HepG2 (cell line): ENCODE data around the gene HOXC11. TPM values are rescaled to one million over a fixed set of nuclear protein-coding genes. Genes with fewer than 3 reads are reported as not detected.
A peak's percentile ranks its signal among the peaks of the same experiment; 100 is the strongest.

Experiments used
- CAMTA2 ChIP-seq: sonication (generic); formaldehyde crosslinking; IDR thresholded peaks from 2 replicates; pipeline ENCODE4 v1.4.0; 2020; ENCODE audit warnings: mild to moderate bottlenecking, missing genetic modification reagents, borderline replicate concordance
- HDAC2 ChIP-seq: sonication (generic); formaldehyde crosslinking; IDR thresholded peaks from 2 replicates; pipeline ENCODE4 v1.4.0; 2020; ENCODE audit warnings: missing genetic modification reagents
- MTA1 ChIP-seq: sonication (generic); formaldehyde crosslinking; IDR thresholded peaks from 2 replicates; pipeline ENCODE4 v1.4.0; 2020; ENCODE audit warnings: missing genetic modification reagents, mild to moderate bottlenecking, borderline replicate concordance
- NAIF1 ChIP-seq: sonication (generic); formaldehyde crosslinking; IDR thresholded peaks from 2 replicates; pipeline ENCODE4 v1.5.0; 2020; ENCODE audit warnings: mild to moderate bottlenecking, missing genetic modification reagents, borderline replicate concordance
- NFYB ChIP-seq: sonication (generic); formaldehyde crosslinking; IDR thresholded peaks from 2 replicates; pipeline ENCODE4 v1.4.0; 2020; ENCODE audit warnings: missing genetic modification reagents
- ZBTB38 ChIP-seq: sonication (generic); formaldehyde crosslinking; IDR thresholded peaks from 2 replicates; pipeline ENCODE4 v1.5.1; 2020; ENCODE audit warnings: mild to moderate bottlenecking, missing genetic modification reagents
- ZNF296 ChIP-seq: sonication (generic); formaldehyde crosslinking; conservative IDR thresholded peaks from 2 replicates; pipeline ENCODE4 v1.5.0; 2020; ENCODE audit warnings: mild to moderate bottlenecking, missing genetic modification reagents
- ZSCAN12 ChIP-seq: sonication (generic); formaldehyde crosslinking; IDR thresholded peaks from 2 replicates; pipeline ENCODE4 v1.9.0; 2021; ENCODE audit warnings: mild to moderate bottlenecking, missing genetic modification reagents
- polyA plus RNA-seq, 8 experiments: library from polyadenylated mRNA; depleted of rRNA in 3 of 8; stranded (reverse) in 7 of 8; unstranded in 1 of 8; fragments of >200 nt; fragmentation: Illumina TruSeq in 4 of 8; extraction: Trizol in 4 of 8; gene quantifications; 2 replicates each; pipeline versions ENCODE4 v1.2.1 to v1.2.3, GENCODE V29; 2011 to 2016; ENCODE audit warnings: low read depth in 4 of 8, missing spikeins in 1 of 8, mixed read lengths in 1 of 8; ENCODE audit not compliant: insufficient read depth in 1 of 8
- total RNA-seq, 5 experiments: library from RNA; depleted of rRNA; stranded (reverse); fragments of >200 nt; fragmentation: Illumina TruSeq; extraction: Trizol; gene quantifications; 2 replicates each; pipeline ENCODE4 v1.2.3, GENCODE V29; 2016; ENCODE audit warnings: low read depth in 1 of 5
- TF ChIP-seq, protein P1 (sequence below): sonication (generic); formaldehyde crosslinking; IDR thresholded peaks from 2 replicates; pipeline ENCODE4 v1.5.0; 2020; ENCODE audit warnings: mild to moderate bottlenecking, missing genetic modification reagents, borderline replicate concordance
- TF ChIP-seq, protein P2 (sequence below): sonication (generic); formaldehyde crosslinking; IDR thresholded peaks from 2 replicates; pipeline ENCODE4 v1.5.1; 2020; ENCODE audit warnings: mild to moderate bottlenecking, missing genetic modification reagents, moderate library complexity

The HOXC11 gene
- total and polyA plus RNA-seq, 2 of the 13 experiments (the other 11 are each of a cell fraction or from before 2014, with no cell fraction given) = not detected

DNA sequence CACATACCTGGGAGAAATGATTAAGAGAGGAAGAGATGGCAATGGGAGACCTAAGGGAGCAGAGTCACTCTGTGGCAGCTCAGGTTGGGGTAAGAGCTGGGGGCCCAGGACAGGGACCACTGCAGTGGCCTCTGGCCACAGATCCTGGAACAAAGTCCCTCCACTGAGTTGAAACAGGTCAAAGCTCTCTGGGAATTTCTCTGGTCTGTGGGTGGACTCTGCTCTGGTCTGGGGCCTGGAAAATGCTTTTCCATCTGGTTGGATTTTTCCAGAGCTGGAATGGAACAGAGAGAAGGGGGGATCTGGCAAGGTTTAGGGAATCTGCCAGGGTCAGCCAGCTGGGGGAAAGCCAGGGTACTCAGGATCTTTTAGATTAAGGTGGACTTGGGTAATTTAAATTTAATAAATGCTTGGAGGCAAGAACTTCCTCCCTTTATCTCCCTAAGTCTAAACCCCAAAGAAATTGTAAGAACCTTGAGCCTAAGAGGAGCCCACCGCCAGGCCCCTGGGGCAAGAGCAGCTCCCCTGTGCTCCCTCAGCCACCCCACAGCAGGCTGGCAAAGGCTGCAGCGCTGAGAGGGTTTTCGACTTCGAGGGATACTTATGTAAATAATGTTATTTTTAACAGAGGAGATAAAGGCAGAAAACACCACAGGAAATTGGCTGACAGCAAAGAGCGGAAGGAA is 15.8 kb downstream of the HOXC11 start (continued):
- TF ChIP-seq, protein P1, sequence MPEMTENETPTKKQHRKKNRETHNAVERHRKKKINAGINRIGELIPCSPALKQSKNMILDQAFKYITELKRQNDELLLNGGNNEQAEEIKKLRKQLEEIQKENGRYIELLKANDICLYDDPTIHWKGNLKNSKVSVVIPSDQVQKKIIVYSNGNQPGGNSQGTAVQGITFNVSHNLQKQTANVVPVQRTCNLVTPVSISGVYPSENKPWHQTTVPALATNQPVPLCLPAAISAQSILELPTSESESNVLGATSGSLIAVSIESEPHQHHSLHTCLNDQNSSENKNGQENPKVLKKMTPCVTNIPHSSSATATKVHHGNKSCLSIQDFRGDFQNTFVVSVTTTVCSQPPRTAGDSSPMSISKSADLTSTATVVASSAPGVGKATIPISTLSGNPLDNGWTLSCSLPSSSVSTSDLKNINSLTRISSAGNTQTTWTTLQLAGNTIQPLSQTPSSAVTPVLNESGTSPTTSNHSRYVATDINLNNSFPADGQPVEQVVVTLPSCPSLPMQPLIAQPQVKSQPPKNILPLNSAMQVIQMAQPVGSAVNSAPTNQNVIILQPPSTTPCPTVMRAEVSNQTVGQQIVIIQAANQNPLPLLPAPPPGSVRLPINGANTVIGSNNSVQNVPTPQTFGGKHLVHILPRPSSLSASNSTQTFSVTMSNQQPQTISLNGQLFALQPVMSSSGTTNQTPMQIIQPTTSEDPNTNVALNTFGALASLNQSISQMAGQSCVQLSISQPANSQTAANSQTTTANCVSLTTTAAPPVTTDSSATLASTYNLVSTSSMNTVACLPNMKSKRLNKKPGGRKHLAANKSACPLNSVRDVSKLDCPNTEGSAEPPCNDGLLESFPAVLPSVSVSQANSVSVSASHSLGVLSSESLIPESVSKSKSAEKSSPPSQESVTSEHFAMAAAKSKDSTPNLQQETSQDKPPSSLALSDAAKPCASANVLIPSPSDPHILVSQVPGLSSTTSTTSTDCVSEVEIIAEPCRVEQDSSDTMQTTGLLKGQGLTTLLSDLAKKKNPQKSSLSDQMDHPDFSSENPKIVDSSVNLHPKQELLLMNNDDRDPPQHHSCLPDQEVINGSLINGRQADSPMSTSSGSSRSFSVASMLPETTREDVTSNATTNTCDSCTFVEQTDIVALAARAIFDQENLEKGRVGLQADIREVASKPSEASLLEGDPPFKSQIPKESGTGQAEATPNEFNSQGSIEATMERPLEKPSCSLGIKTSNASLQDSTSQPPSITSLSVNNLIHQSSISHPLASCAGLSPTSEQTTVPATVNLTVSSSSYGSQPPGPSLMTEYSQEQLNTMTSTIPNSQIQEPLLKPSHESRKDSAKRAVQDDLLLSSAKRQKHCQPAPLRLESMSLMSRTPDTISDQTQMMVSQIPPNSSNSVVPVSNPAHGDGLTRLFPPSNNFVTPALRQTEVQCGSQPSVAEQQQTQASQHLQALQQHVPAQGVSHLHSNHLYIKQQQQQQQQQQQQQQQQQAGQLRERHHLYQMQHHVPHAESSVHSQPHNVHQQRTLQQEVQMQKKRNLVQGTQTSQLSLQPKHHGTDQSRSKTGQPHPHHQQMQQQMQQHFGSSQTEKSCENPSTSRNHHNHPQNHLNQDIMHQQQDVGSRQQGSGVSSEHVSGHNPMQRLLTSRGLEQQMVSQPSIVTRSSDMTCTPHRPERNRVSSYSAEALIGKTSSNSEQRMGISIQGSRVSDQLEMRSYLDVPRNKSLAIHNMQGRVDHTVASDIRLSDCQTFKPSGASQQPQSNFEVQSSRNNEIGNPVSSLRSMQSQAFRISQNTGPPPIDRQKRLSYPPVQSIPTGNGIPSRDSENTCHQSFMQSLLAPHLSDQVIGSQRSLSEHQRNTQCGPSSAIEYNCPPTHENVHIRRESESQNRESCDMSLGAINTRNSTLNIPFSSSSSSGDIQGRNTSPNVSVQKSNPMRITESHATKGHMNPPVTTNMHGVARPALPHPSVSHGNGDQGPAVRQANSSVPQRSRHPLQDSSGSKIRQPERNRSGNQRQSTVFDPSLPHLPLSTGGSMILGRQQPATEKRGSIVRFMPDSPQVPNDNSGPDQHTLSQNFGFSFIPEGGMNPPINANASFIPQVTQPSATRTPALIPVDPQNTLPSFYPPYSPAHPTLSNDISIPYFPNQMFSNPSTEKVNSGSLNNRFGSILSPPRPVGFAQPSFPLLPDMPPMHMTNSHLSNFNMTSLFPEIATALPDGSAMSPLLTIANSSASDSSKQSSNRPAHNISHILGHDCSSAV (CRISPR knock-in tag) = no peak
- no peak for TF ChIP-seq NFYB (CRISPR knock-in tag)
- TF ChIP-seq MTA1 (CRISPR knock-in tag) = 0 out of 2 replicates have a peak, but pooled peaks have one; percentile 22
- TF ChIP-seq NAIF1 (CRISPR knock-in tag) = no peak
- no peak for TF ChIP-seq ZSCAN12 (CRISPR knock-in tag)
- TF ChIP-seq ZBTB38 (CRISPR knock-in tag) = no peak
- no peak for TF ChIP-seq HDAC2
- TF ChIP-seq, protein P2, sequence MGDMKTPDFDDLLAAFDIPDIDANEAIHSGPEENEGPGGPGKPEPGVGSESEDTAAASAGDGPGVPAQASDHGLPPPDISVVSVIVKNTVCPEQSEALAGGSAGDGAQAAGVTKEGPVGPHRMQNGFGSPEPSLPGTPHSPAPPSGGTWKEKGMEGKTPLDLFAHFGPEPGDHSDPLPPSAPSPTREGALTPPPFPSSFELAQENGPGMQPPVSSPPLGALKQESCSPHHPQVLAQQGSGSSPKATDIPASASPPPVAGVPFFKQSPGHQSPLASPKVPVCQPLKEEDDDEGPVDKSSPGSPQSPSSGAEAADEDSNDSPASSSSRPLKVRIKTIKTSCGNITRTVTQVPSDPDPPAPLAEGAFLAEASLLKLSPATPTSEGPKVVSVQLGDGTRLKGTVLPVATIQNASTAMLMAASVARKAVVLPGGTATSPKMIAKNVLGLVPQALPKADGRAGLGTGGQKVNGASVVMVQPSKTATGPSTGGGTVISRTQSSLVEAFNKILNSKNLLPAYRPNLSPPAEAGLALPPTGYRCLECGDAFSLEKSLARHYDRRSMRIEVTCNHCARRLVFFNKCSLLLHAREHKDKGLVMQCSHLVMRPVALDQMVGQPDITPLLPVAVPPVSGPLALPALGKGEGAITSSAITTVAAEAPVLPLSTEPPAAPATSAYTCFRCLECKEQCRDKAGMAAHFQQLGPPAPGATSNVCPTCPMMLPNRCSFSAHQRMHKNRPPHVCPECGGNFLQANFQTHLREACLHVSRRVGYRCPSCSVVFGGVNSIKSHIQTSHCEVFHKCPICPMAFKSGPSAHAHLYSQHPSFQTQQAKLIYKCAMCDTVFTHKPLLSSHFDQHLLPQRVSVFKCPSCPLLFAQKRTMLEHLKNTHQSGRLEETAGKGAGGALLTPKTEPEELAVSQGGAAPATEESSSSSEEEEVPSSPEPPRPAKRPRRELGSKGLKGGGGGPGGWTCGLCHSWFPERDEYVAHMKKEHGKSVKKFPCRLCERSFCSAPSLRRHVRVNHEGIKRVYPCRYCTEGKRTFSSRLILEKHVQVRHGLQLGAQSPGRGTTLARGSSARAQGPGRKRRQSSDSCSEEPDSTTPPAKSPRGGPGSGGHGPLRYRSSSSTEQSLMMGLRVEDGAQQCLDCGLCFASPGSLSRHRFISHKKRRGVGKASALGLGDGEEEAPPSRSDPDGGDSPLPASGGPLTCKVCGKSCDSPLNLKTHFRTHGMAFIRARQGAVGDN (CRISPR knock-in tag) = peak; percentile 17; the same call in 1 of the 2 replicates
- TF ChIP-seq CAMTA2 (CRISPR knock-in tag) = no peak
- no peak for TF ChIP-seq ZNF296 (CRISPR knock-in tag)
